Calu3 (cell line): ENCODE measurements around the gene KCNJ10. TPM values are rescaled to one million over a fixed set of nuclear protein-coding genes. Genes with fewer than 3 reads are reported as not detected.

ENCODE experiments used
- BruUV-seq: library from RNA; stranded (reverse); fragments of 400-500 nt; replicated peaks from 2 replicates; lab custom pipeline; 2021; lab: Mats Ljungman, UMichigan
- CTCF ChIA-PET: fragments of 300-600 bp; sonication (Branson Sonifier 250); formaldehyde crosslinking; loops from one replicate; lab custom pipeline; 2022; ENCODE audit warnings: antibody characterized with exemption; lab: Charles Lee
- DNase-seq: peaks from one replicate; pipeline ENCODE4 v3.0.0; 2022
- H3K27ac Mint-ChIP-seq: one replicate; pipeline ENCODE4 v1.8.0; 2022; ENCODE audit warnings: mixed read lengths; ENCODE audit not compliant: unreplicated experiment
- H3K27me3 Mint-ChIP-seq: one replicate; pipeline ENCODE4 v1.8.0; 2022; ENCODE audit warnings: mixed read lengths; ENCODE audit not compliant: unreplicated experiment
- H3K36me3 Mint-ChIP-seq: one replicate; pipeline ENCODE4 v1.8.0; 2022; ENCODE audit warnings: mild to moderate bottlenecking, moderate library complexity, mixed read lengths; ENCODE audit not compliant: insufficient read depth, unreplicated experiment
- H3K4me1 Mint-ChIP-seq: one replicate; pipeline ENCODE4 v1.8.0; 2022; ENCODE audit warnings: mild to moderate bottlenecking, low read depth, mixed read lengths; ENCODE audit not compliant: unreplicated experiment
- H3K4me3 Mint-ChIP-seq: one replicate; pipeline ENCODE4 v1.8.0; 2022; ENCODE audit warnings: mild to moderate bottlenecking, low read depth, moderate library complexity, mixed read lengths; ENCODE audit not compliant: unreplicated experiment
- H3K9me3 Mint-ChIP-seq: one replicate; pipeline ENCODE4 v1.8.0; 2022; ENCODE audit warnings: low read depth, mixed read lengths; ENCODE audit not compliant: unreplicated experiment
- CTCF ChIP-seq: fragments of 200-600 bp; IDR thresholded peaks from one replicate; pipeline ENCODE4 v1.8.0; 2022; ENCODE audit warnings: antibody characterized with exemption; ENCODE audit not compliant: unreplicated experiment
- intact Hi-C: fragments of 100-400 bp; cut with micrococcal nuclease; formaldehyde crosslinking; loops from one replicate; pipeline ENCODE4 v1.10.0; 2022; ENCODE audit not compliant: unreplicated experiment
- total RNA-seq: library from RNA; stranded (reverse); gene quantifications from 2 replicates; pipeline ENCODE4 v1.2.3, GENCODE V29; 2022

Gene KCNJ10
- total RNA-seq, 1 experiment from 2014 or later = not detected

- no peaks in the 10 kb centered on the region for H3K4me1 Mint-ChIP-seq
- H3K36me3 Mint-ChIP-seq = no peaks in the 10 kb centered on the region
- no peaks in the 10 kb centered on the region for H3K9me3 Mint-ChIP-seq
- no peak overlapping the region for H3K27ac Mint-ChIP-seq
- no peak for TF ChIP-seq CTCF
- CTCF ChIA-PET = no interaction called here
- BruUV-seq = no TSS peak
- intact Hi-C loops = no loop called here
- H3K27me3 Mint-ChIP-seq = no peaks in the 10 kb centered on the region
- no peak for DNase-seq
- no peak overlapping the region for H3K4me3 Mint-ChIP-seq
These were observed 20.8 kb upstream of the KCNJ10 start for GRCh38 chr1:160090760-160091159.

GRCh38 chr1:160089883-160090282 is 19.9 kb upstream of the KCNJ10 start:
- no peak for DNase-seq
- Mint-ChIP-seq H3K9me3 (no peaks in the 10 kb centered on the region), H3K27ac (no peak overlapping the region), H3K4me1 (no peaks in the 10 kb centered on the region), H3K27me3 (no peaks in the 10 kb centered on the region), H3K36me3 (no peaks in the 10 kb centered on the region), H3K4me3 (no peak overlapping the region)
- intact Hi-C loops = loop anchor here (10.0 kb wide), 1 partner anchor 155 kb away; no protein-coding TSS in a partner anchor
- CTCF ChIA-PET = no interaction called here
- TF ChIP-seq CTCF = no peak
- no TSS peak for BruUV-seq

- Mint-ChIP-seq H3K4me1 (no peaks in the 10 kb centered on the region), H3K27me3 (peaks cover 12% of the 10 kb centered on the region), H3K36me3 (no peaks in the 10 kb centered on the region), H3K4me3 (no peak overlapping the region), H3K27ac (no peak overlapping the region), H3K9me3 (no peaks in the 10 kb centered on the region)
- intact Hi-C loops = loop anchor here (10.0 kb wide), 1 partner anchor 152 kb away; no protein-coding TSS in a partner anchor
- no peak for TF ChIP-seq CTCF
- no TSS peak for BruUV-seq
- CTCF ChIA-PET = interaction anchor here (1.0 to 1.6 kb wide), 3 partner anchors 9 to 165 kb away, joined by 3 to 11 read pairs (median 4); no protein-coding TSS in a partner anchor
- DNase-seq = no peak
These were observed 17.2 kb upstream of the KCNJ10 start for GRCh38 chr1:160087118-160087662.

- H3K27ac Mint-ChIP-seq = no peak overlapping the region
- no peaks in the 10 kb centered on the region for H3K36me3 Mint-ChIP-seq
- no peak overlapping the region for H3K4me3 Mint-ChIP-seq
- H3K9me3 Mint-ChIP-seq = no peaks in the 10 kb centered on the region
- DNase-seq = no peak
- no peak for TF ChIP-seq CTCF
- intact Hi-C loops = loop anchor here (10.0 kb wide), 1 partner anchor 152 kb away; no protein-coding TSS in a partner anchor
- no TSS peak for BruUV-seq
- CTCF ChIA-PET = interaction anchor here (1.0 to 1.6 kb wide), 5 partner anchors 8 to 165 kb away, joined by 3 to 11 read pairs (median 4); no protein-coding TSS in a partner anchor
- no peaks in the 10 kb centered on the region for H3K4me1 Mint-ChIP-seq
- H3K27me3 Mint-ChIP-seq = peaks cover 19% of the 10 kb centered on the region
These were observed 16.5 kb upstream of the KCNJ10 start for GRCh38 chr1:160086456-160086892.
